Astrocyte of the hippocampus (primary cell): ENCODE data around the gene KIAA1328.
"Not testable (repeated sequence)": the region's sequence is repeated elsewhere in the genome, so short reads cannot be mapped to it uniquely, and the experiment has no call there.

Experiments
- DNase-seq: peaks from one replicate; pipeline ENCODE4 v3.0.0; 2011; ENCODE audit warnings: low read depth, low spot score

KIAA1328 gene

DNA sequence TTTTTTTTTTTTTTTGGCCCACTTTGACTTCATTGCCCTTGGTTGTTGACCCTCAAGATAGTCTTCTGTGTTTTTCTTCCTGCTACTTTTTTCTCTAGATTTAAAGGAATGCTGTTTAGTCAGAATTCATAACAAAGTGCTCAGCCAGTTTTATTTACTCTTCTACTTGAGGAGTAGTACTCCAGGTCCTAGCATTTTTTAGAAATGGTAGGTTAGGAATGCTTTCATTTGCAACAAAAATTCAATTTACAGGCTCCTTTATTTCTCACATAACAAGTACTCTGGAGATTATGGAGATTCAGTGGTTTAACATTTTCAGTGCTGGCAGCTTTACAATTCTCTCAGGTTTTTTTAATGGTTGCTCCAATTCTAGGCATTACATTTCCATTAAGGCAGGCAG, 58.2 kb downstream of the KIAA1328 start:
- peak; percentile 64 for DNase-seq

DNA sequence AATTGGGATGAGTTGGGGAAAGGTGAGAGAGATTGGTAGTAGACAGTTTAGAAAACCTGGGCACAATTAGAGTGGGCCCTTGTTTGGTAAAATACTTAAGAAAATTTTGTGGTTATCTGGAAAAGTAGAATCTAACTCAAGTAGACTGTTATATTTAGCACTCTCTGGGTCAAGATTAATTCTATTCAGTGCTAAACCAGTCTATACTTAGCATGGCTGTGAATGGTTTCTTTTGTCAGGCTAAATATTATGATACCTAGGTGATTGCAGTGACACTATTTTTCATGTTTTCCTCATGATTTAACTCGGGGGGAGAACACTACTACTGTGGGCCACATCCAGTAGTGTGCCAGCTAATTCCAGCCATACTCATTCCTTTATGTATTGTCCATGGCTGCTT, 58.9 kb downstream of the KIAA1328 start:
- DNase-seq, result peak; percentile 29

DNA sequence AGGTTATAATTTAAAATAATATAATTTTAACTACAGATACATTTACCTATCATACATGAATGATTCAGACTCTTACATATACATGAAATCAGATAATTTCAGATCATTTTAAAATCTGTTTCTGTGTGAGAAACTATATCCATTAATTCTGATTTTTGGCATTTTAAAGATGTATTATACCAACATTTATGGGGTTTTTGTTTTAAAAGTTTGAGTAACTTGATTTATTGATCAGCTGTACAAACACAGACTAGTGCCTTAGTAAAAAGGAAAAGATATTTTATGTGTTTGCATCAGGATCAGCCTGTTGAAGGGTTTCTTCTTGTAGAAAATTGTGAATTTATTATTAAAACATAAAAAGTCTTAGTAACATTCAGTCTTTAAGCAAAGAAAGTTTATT, 59.9 kb downstream of the KIAA1328 start:
- DNase-seq, result no peak

DNA sequence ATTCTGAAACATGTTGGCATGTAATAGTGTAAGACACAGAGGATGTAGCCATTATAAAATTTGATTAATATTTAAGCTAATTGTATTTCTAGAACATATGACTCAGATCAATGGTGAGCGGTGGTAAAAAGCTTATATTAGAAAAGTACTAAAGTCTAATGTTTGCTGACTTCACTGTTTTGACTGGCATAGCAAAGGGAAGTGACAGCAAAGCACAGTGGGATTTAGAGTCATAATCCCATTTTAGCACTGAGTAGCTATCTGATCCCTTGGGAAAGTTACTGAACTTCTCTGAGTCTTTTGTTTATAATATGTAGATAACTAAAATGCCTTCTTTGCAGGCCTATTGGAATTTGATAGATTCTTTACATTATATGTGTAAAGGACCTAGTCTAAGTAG, 60.4 kb downstream of the KIAA1328 start:
- DNase-seq, result peak; percentile 17

DNA sequence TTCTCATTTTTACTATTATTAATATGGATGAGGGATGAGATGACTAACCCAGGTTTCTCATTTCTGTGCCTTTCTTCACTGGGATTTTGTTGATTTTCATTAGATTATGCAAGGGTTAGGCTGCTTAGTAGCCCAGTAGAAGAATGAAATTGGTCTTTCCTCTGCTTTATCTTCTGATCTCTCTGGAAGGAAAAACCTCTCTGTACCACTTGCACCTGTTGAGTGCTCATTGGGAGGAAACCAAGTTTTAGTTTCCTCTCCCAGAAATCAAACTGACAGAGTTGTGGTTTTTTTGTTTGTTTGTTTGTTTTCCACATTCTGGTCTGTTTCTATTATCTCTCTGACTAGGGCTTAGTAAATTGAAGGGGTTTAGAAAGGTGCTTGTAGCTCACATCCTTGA, 60.8 kb downstream of the KIAA1328 start:
- DNase-seq, result no peak

DNA sequence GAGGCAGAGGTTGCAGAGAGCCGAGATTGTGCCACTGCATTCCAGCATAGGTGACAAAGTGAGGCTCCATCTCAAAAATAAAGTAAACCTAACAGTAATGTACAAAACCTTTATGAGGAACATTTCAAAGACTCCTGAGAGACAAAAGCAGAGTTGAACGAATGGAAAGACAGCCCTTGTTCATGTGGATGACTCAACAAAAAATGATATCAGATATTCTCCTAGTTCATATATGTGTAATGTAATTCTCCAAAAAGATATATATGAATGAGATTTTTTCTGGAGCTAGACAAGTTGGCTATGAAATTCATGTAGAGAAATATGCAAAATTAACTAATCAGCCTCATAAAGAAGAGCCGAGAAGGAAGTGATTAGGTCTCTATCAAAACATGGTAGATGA, 61.7 kb downstream of the KIAA1328 start:
- no peak for DNase-seq

DNA sequence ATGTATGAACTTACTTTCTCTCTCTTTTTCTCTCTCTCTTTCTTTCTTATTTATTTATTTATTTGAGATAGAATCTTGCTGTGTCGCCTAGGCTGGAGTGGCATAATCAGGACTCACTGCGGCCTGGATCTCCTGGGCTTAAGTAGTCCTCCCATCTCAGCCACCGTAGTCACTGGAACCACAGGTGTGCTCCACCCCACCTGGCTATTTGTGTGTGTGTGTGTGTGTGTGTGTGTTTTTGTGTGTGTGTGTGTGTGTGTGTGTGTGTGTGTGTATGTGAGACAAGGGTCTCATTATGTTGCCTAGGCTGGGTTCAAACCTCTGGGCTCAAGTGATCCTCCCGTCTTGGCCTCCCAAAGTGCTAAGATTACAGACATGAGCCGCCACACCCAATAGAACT, 64.3 kb downstream of the KIAA1328 start:
- no peak for DNase-seq

DNA sequence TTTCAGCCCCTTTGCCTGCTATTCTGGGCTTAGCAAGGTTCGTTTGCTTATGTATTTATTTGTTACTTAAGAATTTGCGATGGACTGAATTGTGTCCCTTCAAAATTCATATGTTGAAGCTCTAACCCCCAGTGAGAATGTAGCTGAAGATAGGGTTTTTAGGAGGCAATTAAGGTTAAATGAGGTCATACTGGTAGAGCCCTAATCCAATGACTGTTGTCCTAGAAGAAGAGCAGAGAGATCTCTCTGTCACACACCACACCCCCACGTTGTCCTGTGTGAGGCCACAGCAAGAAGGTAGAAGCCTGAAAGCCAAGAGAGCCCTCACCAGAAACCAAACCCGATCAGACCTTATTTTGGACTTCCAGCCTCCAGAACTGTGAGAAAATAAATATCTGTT, 66.7 kb downstream of the KIAA1328 start:
- DNase-seq, result no peak

DNA sequence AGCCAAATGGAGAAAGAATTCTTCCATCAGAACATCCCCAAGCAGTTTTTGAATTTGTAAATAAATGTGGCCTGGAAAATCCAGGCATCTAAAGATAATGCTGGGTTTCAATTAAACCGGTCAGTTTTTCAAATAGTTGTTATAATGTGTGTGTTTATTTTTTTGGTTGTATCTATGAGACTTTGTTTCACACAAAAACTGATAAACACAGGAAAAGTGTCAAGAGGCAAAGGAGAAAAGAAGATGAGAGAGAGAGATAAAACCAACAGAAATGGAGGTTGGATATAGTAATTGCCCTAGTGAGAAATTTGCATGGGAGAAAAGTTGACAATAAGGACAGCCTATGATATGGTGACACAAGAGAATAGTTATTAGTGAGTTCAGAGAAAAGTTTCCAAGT, 68.3 kb downstream of the KIAA1328 start:
- no peak for DNase-seq

DNA sequence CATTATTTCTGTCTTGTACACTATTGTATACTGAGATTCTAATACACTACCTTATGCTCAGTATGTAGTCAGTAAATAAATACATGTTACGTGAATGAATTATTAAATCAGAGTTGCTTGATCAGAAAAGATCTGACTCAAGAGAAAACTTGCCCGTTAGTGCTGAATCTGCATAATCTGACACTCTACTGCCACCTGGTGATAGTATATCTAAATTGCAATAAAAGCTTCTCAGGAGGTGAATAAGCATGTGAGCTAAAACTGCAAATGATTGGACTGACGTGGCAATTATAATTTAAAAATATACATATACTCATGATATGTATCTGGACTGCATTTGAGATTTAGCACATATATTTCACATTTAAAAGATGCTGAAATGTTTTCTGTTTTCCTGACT, 70.4 kb downstream of the KIAA1328 start:
- peak; percentile 19 for DNase-seq

DNA sequence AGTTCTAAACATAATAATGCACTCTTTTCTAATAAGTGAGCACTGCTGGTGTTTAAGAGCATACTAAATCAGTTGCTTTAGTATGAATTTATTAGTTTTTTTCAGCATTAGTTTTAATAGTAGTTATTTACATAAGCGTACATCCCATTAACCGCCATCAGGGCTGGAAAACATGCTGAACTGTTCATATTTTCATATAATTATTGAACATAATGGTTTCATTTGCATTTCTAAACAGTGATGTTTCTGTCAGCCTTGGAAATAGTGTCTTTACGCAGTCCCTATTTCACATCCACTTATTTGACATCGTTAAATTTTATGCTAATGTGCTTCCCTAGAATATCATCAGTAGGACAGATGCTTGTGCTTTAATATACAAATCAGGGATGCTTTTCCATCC, 71.5 kb downstream of the KIAA1328 start:
- no peak for DNase-seq

DNA sequence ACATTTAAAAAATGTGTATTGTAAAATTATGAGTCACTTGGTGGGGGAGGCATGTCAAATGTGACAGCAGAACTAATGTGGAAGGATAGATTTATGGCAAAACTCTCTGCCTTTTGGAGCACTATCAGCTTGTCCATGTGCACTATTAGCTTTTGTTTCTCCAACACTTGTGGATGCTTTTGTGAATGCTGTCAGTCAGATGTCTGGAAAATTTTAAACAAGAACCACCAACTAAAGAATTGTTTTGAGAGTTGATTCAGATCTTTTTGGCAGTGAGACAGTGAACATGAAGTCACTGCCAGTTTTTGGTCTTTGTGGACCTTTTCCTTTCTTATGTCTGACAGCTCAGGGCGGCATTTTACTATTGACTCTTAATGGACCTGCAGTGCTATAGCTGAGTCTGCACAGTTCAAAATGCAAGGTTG, 72.4 kb downstream of the KIAA1328 start:
- peak; percentile 52 for DNase-seq

DNA sequence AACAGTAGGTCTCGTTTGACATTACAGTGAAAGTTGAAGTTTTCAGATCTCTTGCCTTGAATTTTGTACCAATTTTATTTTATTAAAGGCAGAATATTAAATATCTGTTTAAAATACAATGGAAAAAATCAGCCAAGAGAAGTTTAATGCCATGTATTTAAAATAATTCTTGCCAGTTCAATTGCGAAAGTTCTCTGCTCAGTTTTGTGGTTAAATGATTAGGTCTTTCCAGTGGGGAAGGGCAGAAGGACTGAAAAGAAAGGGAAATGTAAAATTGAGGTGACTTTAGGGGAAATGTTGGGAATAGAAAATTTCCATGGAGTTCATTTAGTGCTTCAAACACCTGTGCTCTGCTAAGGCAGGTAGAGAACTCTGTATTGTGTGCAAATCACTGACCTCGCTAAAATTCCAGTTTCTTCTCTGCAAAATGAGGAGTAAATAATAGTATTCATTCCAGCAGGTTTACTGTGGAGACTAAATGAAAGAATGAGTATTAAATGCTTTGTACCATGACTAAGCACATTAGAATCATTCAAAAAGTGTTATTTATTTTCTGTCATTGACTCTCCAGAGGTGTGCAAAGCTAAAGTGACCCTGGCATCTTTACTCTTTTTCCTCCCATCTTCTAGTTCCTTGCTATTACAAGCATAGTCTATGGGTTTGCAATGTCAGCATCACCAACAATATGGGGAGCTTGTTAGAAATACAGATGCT, 74.4 kb downstream of the KIAA1328 start:
- peak; percentile 7 for DNase-seq

DNA sequence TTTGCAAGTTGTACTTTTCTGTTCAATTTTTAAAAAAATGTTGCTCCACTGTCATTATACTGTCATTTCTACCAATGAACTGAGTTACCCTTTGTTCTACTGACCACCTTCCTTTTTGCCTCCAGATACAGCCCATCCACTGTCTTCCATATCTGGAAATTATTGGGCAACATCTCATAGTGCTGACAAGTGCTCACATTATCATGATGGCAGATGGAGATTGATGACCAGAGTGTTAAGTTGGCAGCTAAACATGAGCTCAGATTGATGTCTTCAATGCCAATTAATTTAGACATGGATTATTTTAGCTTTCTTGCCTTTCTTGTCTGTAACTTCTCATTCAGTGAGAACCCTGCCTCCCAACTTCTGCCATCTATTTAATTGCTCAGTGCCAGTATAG, 76.6 kb downstream of the KIAA1328 start:
- DNase-seq, result no peak

DNA sequence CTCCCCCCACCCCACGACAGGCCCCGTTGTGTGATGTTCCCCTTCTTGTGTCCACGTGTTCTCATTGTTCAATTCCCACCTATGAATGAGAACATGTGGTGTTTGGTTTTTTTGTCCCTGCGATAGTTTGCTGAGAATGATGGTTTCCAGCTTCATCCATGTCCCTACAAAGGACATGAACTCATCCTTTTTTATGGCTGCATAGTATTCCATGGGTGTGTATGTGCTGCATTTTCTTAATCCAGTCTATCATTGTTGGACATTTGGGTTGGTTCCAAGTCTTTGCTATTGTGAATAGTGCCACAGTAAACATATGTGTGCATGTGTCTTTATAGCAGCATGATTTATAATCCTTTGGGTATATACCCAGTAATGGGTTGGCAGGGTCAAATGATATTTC, 80.4 kb downstream of the KIAA1328 start:
- not testable (repeated sequence) for DNase-seq

DNA sequence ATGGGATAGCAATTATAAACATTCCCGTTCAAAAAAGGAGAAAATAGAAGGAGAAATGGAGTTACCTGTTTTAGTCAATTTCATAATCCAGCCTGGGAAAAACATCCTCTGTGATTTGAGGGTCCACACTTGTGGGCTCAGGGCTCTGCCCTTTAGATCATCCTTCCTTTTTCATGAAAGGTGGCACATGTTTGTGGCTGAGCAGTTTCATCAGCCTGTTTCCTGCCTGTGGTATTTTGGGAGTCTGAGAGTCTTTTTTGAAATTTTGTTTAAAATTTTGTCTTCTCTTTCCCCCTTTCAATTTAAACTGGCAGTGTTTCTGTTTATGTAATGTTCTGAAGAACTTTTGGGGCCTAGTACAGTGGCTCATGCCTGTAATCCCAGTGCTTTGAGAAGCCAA, 84.0 kb downstream of the KIAA1328 start:
- DNase-seq, result no peak

DNA sequence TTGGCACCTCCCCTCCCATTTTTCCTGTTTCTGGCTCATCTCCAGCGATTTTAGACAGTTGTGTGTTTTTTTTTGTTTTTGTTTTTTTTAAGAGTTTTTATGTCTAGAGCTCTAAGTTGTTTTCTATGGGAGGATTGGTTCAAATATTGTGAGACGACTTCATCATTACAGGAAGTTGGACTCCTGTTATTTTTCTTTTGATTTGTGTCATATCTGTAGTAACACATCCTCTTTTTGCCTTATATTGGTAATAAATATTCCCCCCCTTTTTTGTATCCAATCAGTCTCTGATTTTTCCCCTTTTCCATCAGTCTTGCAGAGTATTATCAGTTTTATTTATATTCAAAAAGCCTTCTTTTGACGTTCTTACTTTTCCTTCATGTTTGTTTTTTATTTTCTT, 89.0 kb downstream of the KIAA1328 start:
- no peak for DNase-seq

DNA sequence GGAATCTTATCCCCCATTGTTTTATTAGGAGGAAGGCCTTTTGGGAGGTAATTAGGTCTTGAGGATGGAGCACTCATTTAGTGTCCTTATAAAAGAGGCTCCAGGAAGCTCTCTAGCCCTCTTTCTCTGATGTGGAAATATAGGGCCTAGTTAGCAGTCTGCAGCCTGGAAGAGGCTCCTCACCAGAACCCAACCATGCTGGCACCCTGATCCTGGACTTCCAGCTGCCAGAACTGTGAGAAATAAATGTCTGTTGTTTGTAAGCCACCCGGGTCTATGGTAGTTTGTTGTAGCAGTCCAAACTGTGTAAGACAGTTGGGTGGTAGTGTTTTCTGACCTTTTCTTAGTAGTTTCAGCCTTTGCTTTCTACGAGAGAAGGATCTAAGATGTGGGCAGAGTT, 100.7 kb downstream of the KIAA1328 start:
- DNase-seq, result no peak

DNA sequence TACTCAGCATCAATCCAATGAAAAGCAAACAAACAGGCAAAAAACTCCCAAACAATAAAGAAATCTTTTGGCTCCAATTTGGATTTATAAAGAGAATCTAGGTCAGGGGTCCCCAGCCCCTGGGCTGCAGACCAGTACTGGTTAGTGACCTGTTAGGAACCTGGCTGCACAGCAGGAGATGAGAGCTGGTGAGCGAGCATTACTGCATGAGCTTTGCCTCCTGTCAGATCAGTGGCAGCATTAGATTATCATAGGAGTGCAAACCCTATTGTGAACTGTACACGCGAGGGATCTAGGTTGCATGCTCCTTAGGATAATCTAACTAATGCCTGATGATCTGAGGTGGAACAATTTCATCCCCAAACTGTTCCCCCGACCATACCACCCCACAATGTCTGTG, 102.2 kb downstream of the KIAA1328 start:
- no peak for DNase-seq

DNA sequence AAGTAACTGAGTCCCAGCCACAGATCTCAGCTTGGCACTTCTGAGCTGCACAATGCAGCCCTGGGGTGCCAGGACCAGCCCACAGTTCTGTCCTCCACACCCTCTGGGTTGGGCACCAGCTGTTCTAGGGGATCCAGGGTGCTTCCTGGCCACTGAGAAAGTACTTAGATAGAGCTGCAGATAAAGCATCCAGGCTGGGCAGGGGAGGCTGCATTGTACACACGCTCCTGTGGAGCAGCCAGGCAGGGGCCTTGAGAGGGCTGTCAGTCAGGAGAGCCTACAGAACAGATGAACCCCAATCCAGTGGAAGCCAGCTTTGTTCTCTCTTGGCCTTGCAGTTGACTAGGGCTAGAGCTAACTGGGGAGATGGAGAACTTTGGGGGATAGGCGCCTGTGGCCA, 104.6 kb downstream of the KIAA1328 start:
- no peak for DNase-seq

DNA sequence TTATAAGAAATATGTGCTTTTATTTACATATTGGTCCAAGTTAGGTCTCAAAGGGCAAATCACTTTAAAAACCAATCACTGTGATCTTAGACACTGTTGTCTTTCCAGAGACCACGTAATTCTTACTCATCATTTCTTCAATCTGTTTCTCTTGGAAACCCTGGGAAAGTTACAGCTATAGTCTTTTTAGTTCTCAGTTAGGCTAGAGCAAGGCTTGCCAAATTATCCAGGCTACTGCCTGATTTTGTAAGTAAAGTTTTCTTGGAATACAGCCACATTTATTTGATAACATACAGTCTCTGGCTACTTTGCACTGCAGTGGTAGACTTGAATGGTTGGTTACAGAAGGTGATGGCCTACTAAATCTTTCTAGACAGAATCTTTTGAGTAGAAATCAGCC, 106.0 kb downstream of the KIAA1328 start:
- peak; percentile 59 for DNase-seq

DNA sequence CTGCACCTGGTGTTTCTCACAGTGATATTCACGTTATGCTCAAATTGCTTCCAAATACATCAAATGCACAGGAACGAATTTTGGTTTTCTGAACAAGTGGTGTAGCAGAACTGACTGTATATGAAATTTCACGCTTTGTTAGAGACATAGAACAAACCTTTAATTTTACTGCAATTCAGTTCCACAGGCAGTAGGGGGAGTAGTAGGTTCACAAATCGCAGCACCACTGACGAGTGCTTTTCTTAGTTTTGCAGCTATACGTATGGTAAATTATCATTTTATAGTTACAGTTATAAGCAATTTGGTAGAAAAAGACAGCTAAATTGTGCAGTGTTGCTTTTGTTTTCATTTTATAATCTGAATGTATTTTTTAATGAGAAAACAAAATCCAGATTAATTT, 113.3 kb downstream of the KIAA1328 start:
- DNase-seq, result peak; percentile 63

DNA sequence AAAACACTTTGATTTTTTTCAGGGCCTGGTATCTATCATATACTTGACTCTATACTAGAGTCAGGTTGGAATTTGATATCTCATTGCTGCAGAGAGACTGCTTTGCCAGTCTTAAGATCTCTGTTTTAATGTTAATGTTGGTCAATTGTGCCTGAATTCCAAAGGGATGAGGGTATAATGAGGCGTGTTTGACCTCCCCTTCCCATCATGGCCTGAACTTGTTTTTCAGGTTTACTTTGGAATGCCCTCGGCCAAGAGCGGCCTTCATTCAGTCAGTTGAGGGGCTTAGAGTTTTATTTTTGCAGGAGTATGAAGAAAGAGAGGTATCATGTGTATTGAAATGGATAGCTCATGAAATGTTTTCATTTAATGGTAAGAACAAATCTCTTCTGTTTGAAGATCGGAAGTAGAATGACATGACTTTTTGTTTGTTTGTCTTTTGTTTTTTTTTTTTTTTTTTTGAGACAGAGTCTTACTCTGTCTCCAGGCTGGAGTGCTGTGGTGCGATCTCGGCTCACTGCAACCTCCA, 119.0 kb downstream of the KIAA1328 start:
- DNase-seq, result peak; percentile 2

DNA sequence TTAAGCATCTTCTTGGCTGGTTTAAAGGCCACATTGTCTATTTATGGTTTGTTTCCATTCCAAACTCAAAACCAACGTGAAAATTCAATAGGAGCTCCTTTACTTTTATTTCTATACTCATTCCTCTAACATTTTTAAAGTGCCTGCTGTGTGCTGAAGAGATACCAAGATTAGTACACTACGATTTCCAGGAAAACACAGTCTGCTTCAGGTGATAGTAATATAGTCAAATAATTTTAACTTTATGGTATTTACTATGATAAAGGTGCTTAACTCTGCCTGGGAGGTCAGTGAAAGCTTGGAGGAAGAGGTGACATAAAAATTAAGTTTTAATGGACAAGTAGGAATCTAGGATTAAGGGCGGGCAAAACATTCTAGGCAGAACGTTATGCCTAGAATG, 121.4 kb downstream of the KIAA1328 start:
- DNase-seq, result no peak
